Smooth muscle cell (in vitro differentiated cells): ENCODE results near the gene C10orf143. TPM values are rescaled to one million over a fixed set of nuclear protein-coding genes. Genes with fewer than 3 reads are reported as not detected.

Experiments used
- DNase-seq: peaks from one replicate; lab custom pipeline; 2025; ENCODE audit not compliant: unreplicated experiment; lab: John Stamatoyannopoulos, UW
- H2AFZ ChIP-seq: fragments of 200-600 bp; sonication (generic); 2 replicates; pipeline ENCODE4 v1.6.0; 2016; ENCODE audit warnings: antibody characterized with exemption, low read depth, mild to moderate bottlenecking
- H3F3A ChIP-seq: fragments of 200-600 bp; sonication (generic); 2 replicates; pipeline ENCODE4 v1.6.0; 2017; ENCODE audit warnings: antibody characterized with exemption, low read depth
- H3K27ac ChIP-seq: fragments of 200-600 bp; sonication (generic); 2 replicates; pipeline ENCODE4 v1.5.1; 2016; ENCODE audit warnings: low read depth, mild to moderate bottlenecking
- H3K27me3 ChIP-seq: fragments of 200-600 bp; sonication (generic); 2 replicates; pipeline ENCODE4 v1.6.1; 2016; ENCODE audit warnings: low read depth, mild to moderate bottlenecking
- H3K36me3 ChIP-seq: fragments of 200-600 bp; sonication (generic); 2 replicates; pipeline ENCODE4 v1.5.1; 2016; ENCODE audit warnings: low read depth
- H3K4me1 ChIP-seq: fragments of 200-600 bp; sonication (generic); 2 replicates; pipeline ENCODE4 v1.5.1; 2016; ENCODE audit warnings: low read depth
- H3K4me2 ChIP-seq: fragments of 200-600 bp; sonication (generic); 2 replicates; pipeline ENCODE4 v1.6.0; 2016; ENCODE audit warnings: mild to moderate bottlenecking
- H3K4me3 ChIP-seq: fragments of 200-600 bp; sonication (generic); 2 replicates; pipeline ENCODE4 v1.5.1; 2016; ENCODE audit warnings: mild to moderate bottlenecking
- H3K79me2 ChIP-seq: fragments of 200-600 bp; sonication (generic); 2 replicates; pipeline ENCODE4 v1.6.0; 2016; ENCODE audit warnings: low read depth, mild to moderate bottlenecking
- H3K9ac ChIP-seq: fragments of 200-600 bp; sonication (generic); 2 replicates; pipeline ENCODE4 v1.6.0; 2016; ENCODE audit warnings: low read depth
- H3K9me3 ChIP-seq: fragments of 200-600 bp; sonication (generic); replicated peaks from 2 replicates; pipeline ENCODE4 v1.5.1; 2016; ENCODE audit warnings: low read depth
- H4K20me1 ChIP-seq: fragments of 200-600 bp; sonication (generic); 2 replicates; pipeline ENCODE4 v1.6.0; 2016; ENCODE audit warnings: low read depth
- WGBS: methylation state at CpG from one replicate; pipeline ENCODE4 v1.1.7; 2016; ENCODE audit warnings: low lambda C conversion rate; 5-methylcytosine and 5-hydroxymethylcytosine counted together
- polyA plus RNA-seq: library from polyadenylated mRNA; unstranded; fragments of >200 nt; fragmentation: Nextera tagmentation; extraction: Ambion mirVana; gene quantifications from 2 replicates; pipeline ENCODE4 v1.2.1, GENCODE V29; 2016
- total RNA-seq: library from RNA; depleted of rRNA; stranded (reverse); fragments of >200 nt; gene quantifications from 2 replicates; pipeline ENCODE4 v1.2.3, GENCODE V29; 2014
- TF ChIP-seq, protein P1 (sequence below): fragments of 200-600 bp; sonication (generic); IDR thresholded peaks from 2 replicates; pipeline ENCODE4 v1.5.1; 2017; ENCODE audit warnings: borderline replicate concordance, mild to moderate bottlenecking, antibody characterized with exemption; ENCODE audit not compliant: insufficient read depth, poor library complexity, severe bottlenecking

Gene C10orf143
- total and polyA plus RNA-seq, 2 experiments from 2014 or later, result 2.0 TPM; not detected in 1

DNA sequence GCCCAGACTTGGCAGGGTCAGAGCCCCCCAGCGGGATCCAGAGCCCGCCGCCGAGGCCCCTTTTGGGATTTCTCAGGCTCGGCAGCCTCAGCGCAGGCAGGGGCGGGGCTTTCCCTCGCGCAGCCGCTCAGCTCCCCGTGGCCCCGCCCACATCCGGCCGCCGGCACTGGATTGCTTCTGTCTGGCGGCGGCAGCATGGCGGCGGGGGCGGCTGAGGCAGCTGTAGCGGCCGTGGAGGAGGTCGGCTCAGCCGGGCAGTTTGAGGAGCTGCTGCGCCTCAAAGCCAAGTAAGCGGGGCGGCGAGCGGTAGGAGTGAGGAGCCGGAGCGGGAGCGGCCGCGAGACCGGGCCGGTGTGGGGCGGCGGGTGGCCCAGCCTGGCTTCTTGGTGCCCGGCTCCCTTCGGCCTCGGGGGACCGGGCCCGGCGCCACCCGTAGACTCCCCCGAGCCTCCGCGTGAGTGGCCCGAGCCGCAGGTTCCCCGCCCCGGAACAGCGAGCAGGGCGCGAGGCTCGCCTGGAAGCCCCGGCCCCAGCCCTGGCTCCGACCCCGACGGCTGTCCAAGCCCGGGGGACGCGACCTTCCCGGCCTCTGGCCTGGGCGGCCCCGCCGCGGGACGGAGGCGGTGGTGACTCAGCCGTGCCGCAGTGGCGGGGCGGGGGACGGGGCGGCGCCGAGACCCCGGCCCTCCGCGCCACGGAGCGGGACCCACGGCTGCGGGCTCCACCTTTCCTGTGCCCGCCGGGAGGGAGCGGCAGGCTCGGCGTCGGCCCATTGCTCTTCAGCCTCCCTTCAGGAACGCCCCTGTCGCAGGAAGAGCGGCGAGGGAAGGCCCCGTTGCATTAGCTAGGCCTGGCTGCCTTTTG lies 25.8 kb upstream of the C10orf143 start, which contains the start of gene GLRX3:
Gene GLRX3 (plus strand): TSS at position 166 of the 864 bp plus-strand sequence. CDS start 30 bp downstream, at position 196.
- Histone ChIP-seq H3K79me2 (peaks cover 53% of the 10 kb centered on the region), H3K4me2 (peak within 1 kb of the TSS; percentile 90), H3K4me3 (peak within 1 kb of the TSS; percentile 99), H3K9ac (peak within 1 kb of the TSS; percentile 97), H3K27ac (peak within 1 kb of the TSS; percentile 97), H4K20me1 (peaks cover 47% of the 10 kb centered on the region), H2AFZ (peak within 1 kb of the TSS; percentile 75), H3K9me3 (no peaks in the 10 kb centered on the region), H3F3A (no peaks in the 10 kb centered on the region), H3K4me1 (peaks cover 13% of the 10 kb centered on the region), H3K36me3 (no peaks in the 10 kb centered on the region), H3K27me3 (no peaks in the 10 kb centered on the region)
- TF ChIP-seq, protein P1, sequence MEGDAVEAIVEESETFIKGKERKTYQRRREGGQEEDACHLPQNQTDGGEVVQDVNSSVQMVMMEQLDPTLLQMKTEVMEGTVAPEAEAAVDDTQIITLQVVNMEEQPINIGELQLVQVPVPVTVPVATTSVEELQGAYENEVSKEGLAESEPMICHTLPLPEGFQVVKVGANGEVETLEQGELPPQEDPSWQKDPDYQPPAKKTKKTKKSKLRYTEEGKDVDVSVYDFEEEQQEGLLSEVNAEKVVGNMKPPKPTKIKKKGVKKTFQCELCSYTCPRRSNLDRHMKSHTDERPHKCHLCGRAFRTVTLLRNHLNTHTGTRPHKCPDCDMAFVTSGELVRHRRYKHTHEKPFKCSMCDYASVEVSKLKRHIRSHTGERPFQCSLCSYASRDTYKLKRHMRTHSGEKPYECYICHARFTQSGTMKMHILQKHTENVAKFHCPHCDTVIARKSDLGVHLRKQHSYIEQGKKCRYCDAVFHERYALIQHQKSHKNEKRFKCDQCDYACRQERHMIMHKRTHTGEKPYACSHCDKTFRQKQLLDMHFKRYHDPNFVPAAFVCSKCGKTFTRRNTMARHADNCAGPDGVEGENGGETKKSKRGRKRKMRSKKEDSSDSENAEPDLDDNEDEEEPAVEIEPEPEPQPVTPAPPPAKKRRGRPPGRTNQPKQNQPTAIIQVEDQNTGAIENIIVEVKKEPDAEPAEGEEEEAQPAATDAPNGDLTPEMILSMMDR, result no peak
- peak; percentile 78 for DNase-seq
- under 1% methylated on average over 56 of the region's 96 CpGs for WGBS

DNA sequence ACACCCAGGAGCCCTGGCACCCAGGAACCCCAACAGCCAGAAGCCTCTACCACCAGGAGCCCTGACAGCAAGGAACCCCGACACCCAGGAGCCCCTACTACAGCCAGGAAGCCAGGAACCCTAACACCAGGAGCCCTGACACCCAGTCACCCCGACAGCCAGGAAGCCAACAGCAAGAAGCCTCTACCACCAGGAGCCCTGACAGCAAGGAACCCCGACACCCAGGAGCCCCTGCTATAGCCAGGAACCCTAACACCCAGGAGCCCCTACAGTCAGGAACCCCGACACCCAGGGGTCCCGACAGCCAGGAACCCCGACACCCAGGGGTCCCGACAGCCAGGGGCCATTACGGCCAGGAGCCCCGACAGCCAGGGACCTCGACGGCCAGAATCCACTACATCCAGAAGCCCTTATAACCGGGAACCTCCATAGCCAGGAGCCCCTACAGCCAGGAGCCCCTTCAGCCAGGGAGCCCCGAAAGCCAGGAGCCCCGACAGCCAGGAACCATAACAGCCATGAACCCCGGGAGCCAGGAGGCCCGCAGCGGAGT lies 25.1 kb upstream of the C10orf143 start:
- Histone ChIP-seq H3K4me3 (peak overlapping the region; percentile 99), H3K9me3 (no peaks in the 10 kb centered on the region), H3K27me3 (no peaks in the 10 kb centered on the region), H2AFZ (peak overlapping the region; percentile 75), H4K20me1 (peaks cover 40% of the 10 kb centered on the region), H3K9ac (peak overlapping the region; percentile 97), H3K79me2 (peaks cover 46% of the 10 kb centered on the region), H3K4me2 (peak overlapping the region; percentile 90), H3K36me3 (no peaks in the 10 kb centered on the region), H3K4me1 (peaks cover 13% of the 10 kb centered on the region), H3K27ac (peak overlapping the region; percentile 97), H3F3A (no peaks in the 10 kb centered on the region)
- no peak for DNase-seq
- TF ChIP-seq, protein P1, result no peak
- WGBS, result 31% methylated on average over 17 of the region's 17 CpGs

DNA sequence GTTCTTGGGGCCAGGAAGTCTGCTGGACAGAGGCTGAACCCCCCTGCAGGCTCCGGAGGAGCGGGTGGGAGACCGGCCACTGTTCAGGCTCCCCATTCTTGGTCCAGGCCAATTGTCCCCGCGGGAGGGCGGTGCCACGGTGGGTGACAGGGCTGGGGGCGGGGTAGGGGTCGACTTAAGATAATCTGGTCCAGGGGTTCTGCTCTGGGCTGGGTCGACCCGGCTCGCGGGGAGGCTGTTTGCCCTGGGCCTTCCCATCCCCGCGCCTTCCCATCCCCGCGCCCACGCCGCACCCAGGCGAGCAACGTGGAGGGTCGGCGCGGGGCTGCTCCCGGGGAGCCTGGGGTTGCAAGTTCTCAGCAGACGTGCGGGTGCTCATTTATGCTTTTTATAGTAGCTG lies 18.3 kb upstream of the C10orf143 start:
- TF ChIP-seq, protein P1, result no peak
- Histone ChIP-seq H2AFZ (no peak overlapping the region), H3K9me3 (no peaks in the 10 kb centered on the region), H3K4me3 (no peak overlapping the region), H3K36me3 (no peaks in the 10 kb centered on the region), H3K27ac (no peak overlapping the region), H3K4me2 (no peak overlapping the region), H3F3A (no peaks in the 10 kb centered on the region), H3K27me3 (no peaks in the 10 kb centered on the region), H4K20me1 (no peaks in the 10 kb centered on the region), H3K79me2 (no peaks in the 10 kb centered on the region), H3K4me1 (peaks cover 8% of the 10 kb centered on the region), H3K9ac (no peak overlapping the region)
- DNase-seq, result no peak
- WGBS, result 84% methylated on average over 23 of the region's 27 CpGs
